Endothelial cell (in vitro differentiated cells): Measurements from ENCODE around the gene DRC3. TPM values are rescaled to one million over a fixed set of nuclear protein-coding genes. Genes with fewer than 3 reads are reported as not detected.

Experiments used
- DNase-seq: peaks from one replicate; pipeline ENCODE4 v3.0.0; 2021; ENCODE audit warnings: low spot score
- H3K27ac Mint-ChIP-seq: one replicate; pipeline ENCODE4 v1.8.0; 2021; ENCODE audit warnings: mixed read lengths, inconsistent platforms; ENCODE audit not compliant: unreplicated experiment
- H3K27me3 Mint-ChIP-seq: one replicate; pipeline ENCODE4 v1.8.0; 2021; ENCODE audit warnings: mild to moderate bottlenecking, moderate library complexity, mixed read lengths, inconsistent platforms; ENCODE audit not compliant: unreplicated experiment
- H3K36me3 Mint-ChIP-seq: one replicate; pipeline ENCODE4 v1.8.0; 2021; ENCODE audit warnings: mild to moderate bottlenecking, low read depth, mixed read lengths, inconsistent platforms; ENCODE audit not compliant: unreplicated experiment
- H3K4me1 Mint-ChIP-seq: one replicate; pipeline ENCODE4 v1.8.0; 2021; ENCODE audit warnings: mild to moderate bottlenecking, mixed read lengths, inconsistent platforms; ENCODE audit not compliant: unreplicated experiment
- H3K4me3 Mint-ChIP-seq: one replicate; pipeline ENCODE4 v1.8.0; 2021; ENCODE audit warnings: mild to moderate bottlenecking, mixed read lengths, inconsistent platforms; ENCODE audit not compliant: unreplicated experiment
- H3K9me3 Mint-ChIP-seq: one replicate; pipeline ENCODE4 v1.8.0; 2021; ENCODE audit warnings: mixed read lengths, inconsistent platforms; ENCODE audit not compliant: unreplicated experiment
- total RNA-seq: library from RNA; stranded (reverse); fragmentation: NEBNext Ultra II Directional; extraction: Animal tissue kit (Norgen Biotek cat#: 25700); gene quantifications from one replicate; pipeline ENCODE4 v1.2.1, GENCODE V29; 2021; ENCODE audit not compliant: unreplicated experiment
- TF ChIP-seq, protein P1 (sequence below): fragments of 200-600 bp; sonication (generic); IDR thresholded peaks from one replicate; pipeline ENCODE4 v1.5.0; 2021; ENCODE audit warnings: antibody characterized with exemption; ENCODE audit not compliant: unreplicated experiment

The DRC3 gene
- total RNA-seq, 1 donor from 2014 or later = 4.3 TPM

DNA sequence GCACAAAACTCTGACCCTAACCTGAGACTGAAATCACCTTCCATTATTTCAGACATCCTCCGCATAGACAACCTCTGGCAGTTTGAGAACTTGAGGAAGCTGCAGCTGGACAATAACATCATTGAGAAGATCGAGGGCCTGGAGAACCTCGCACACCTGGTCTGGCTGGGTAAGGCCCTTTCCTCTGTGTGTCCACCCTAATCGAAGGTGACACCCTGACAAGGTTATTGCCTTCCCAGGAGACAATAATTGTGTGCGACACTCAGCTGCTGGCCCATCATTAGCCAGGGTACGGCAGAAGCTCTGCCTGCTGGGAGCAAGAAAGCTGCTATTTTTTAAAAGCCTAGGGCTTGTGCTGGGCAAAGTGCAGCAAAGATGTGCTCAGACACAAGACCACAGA is 11.1 kb downstream of the DRC3 start:
- TF ChIP-seq, protein P1, sequence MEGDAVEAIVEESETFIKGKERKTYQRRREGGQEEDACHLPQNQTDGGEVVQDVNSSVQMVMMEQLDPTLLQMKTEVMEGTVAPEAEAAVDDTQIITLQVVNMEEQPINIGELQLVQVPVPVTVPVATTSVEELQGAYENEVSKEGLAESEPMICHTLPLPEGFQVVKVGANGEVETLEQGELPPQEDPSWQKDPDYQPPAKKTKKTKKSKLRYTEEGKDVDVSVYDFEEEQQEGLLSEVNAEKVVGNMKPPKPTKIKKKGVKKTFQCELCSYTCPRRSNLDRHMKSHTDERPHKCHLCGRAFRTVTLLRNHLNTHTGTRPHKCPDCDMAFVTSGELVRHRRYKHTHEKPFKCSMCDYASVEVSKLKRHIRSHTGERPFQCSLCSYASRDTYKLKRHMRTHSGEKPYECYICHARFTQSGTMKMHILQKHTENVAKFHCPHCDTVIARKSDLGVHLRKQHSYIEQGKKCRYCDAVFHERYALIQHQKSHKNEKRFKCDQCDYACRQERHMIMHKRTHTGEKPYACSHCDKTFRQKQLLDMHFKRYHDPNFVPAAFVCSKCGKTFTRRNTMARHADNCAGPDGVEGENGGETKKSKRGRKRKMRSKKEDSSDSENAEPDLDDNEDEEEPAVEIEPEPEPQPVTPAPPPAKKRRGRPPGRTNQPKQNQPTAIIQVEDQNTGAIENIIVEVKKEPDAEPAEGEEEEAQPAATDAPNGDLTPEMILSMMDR = no peak
- Mint-ChIP-seq H3K9me3 (no peaks in the 10 kb centered on the region), H3K27ac (no peak overlapping the region)

DNA sequence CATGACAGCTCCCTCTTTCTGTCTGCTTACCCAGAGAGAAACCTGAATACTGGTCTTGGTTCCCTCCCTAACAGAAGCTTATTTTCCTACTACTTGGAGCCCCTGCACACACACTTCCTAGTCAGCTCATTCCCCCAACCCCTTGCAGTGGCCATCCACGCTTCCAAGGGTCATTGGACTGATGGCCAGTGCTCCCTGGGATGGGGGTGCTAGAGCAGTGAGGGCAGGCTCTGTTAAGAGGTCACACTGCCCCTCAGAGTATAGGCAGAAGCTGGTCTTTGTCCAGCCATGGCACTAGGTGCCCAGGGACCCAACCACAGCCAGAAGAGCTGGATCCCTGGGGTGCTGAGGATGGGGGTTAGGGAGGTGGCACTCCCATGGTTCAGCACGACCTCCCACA is 12.5 kb downstream of the DRC3 start:
- Mint-ChIP-seq H3K27me3 (peaks cover 4% of the 10 kb centered on the region), H3K27ac (no peak overlapping the region), H3K4me1 (no peaks in the 10 kb centered on the region), H3K36me3 (no peaks in the 10 kb centered on the region), H3K9me3 (no peaks in the 10 kb centered on the region), H3K4me3 (no peak overlapping the region)
- TF ChIP-seq, protein P1 = no peak
- DNase-seq = no peak

More for the DNA sequence above, 11.1 kb downstream of the DRC3 start:
- H3K4me1 Mint-ChIP-seq = no peaks in the 10 kb centered on the region
- peaks cover 8% of the 10 kb centered on the region for H3K27me3 Mint-ChIP-seq
- DNase-seq = no peak
- no peak overlapping the region for H3K4me3 Mint-ChIP-seq
- peaks cover 3% of the 10 kb centered on the region for H3K36me3 Mint-ChIP-seq

DNA sequence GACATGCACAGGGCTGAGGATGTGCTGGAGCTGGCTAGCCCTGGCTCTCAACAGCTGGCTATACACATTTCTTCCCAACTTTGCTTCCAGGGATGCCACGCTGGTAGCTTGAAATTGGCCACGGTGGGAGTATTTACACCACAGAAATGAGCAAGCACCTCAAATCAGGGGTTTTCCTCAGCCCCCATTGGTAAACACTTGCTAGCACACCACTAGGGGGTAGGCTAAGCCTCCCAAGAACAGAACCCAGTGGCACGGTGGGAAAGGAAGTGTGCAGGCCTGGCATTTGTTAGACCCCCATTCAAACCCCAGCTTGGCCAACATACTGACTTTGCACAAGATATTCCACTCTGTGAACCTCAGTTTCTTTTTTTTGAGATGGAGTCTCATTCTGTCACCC is 12.9 kb downstream of the DRC3 start:
- Mint-ChIP-seq H3K4me1 (no peaks in the 10 kb centered on the region), H3K27ac (no peak overlapping the region), H3K27me3 (peaks cover 4% of the 10 kb centered on the region), H3K9me3 (no peaks in the 10 kb centered on the region), H3K4me3 (no peak overlapping the region), H3K36me3 (no peaks in the 10 kb centered on the region)
- TF ChIP-seq, protein P1 = no peak
- DNase-seq = no peak

DNA sequence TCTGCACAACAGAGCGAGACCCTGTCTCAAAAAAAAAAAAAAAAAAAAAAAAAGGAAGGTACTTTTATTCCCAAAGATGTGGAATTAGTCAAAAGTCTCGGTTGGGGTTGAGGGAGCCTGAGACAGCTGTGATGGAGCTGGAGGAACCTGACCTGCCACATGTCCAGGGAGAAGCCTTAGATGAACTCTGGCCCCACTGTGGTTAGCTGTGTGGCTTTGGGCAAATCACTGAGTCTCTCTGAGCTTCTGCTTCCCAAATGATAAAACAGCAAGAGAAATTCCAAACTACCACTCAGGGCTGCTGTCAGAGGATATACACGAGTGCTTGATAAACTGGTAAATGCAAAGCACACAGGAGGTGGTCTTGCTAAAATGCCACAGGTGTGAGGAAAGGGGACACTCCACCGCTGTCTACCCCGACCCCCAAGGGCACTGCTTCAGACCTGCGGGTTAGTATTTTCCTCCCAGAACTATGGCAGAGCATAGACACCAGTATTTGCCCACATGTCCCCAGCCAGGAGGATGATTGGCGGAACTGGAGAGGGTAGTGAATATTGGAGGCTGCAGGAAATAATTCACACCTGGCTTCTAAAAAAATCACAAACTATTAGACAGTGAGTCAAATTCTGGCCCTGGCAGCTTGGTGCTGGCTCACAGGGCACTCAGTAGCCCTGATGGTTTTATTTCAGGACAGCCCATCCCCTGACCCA is 14.7 kb downstream of the DRC3 start:
- Mint-ChIP-seq H3K9me3 (no peaks in the 10 kb centered on the region), H3K4me3 (no peak overlapping the region), H3K36me3 (no peaks in the 10 kb centered on the region), H3K27me3 (peaks cover 4% of the 10 kb centered on the region), H3K4me1 (no peaks in the 10 kb centered on the region), H3K27ac (no peak overlapping the region)
- DNase-seq = no peak
- TF ChIP-seq, protein P1 = no peak

DNA sequence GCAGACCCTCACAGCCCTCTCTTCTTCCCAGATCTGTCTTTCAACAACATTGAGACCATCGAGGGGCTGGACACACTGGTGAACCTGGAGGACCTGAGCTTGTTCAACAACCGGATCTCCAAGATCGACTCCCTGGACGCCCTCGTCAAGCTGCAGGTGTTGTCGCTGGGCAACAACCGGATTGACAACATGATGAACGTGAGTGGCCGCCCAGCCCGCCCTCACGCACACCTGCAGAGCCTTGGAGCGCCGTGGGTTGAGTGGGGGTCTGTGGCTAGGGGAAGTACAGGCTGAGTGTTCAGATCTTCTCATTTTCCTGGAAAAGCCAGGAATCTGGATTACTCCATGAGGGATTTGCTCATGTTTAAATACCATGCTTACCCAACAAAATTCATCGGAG is 15.2 kb downstream of the DRC3 start:
- Mint-ChIP-seq H3K4me1 (no peaks in the 10 kb centered on the region), H3K27me3 (peaks cover 4% of the 10 kb centered on the region), H3K9me3 (no peaks in the 10 kb centered on the region), H3K4me3 (no peak overlapping the region), H3K27ac (no peak overlapping the region), H3K36me3 (no peaks in the 10 kb centered on the region)
- TF ChIP-seq, protein P1 = no peak
- DNase-seq = no peak
